Chondrocyte (in vitro differentiated cells): ENCODE results near the gene ZNF513. TPM values are rescaled to one million over a fixed set of nuclear protein-coding genes. Genes with fewer than 3 reads are reported as not detected.

Experiments
- DNase-seq: peaks from one replicate; pipeline ENCODE4 v3.0.0; 2021; ENCODE audit warnings: mixed read lengths, low spot score
- H3K27ac Mint-ChIP-seq: one replicate; pipeline ENCODE4 v1.8.0; 2021; ENCODE audit warnings: mild to moderate bottlenecking, moderate library complexity, mixed read lengths; ENCODE audit not compliant: unreplicated experiment
- H3K27me3 Mint-ChIP-seq: 2 replicates; pipeline ENCODE4 v1.8.0; 2021; ENCODE audit warnings: low read depth, mixed read lengths
- H3K36me3 Mint-ChIP-seq: 2 replicates; pipeline ENCODE4 v1.8.0; 2021; ENCODE audit warnings: low read depth, mixed read lengths
- H3K4me1 Mint-ChIP-seq: 2 replicates; pipeline ENCODE4 v1.8.0; 2021; ENCODE audit warnings: low read depth, mild to moderate bottlenecking, mixed read lengths
- H3K4me3 Mint-ChIP-seq: one replicate; pipeline ENCODE4 v1.8.0; 2021; ENCODE audit warnings: mild to moderate bottlenecking, moderate library complexity, mixed read lengths; ENCODE audit not compliant: unreplicated experiment
- H3K9me3 Mint-ChIP-seq: 2 replicates; pipeline ENCODE4 v1.8.0; 2021; ENCODE audit warnings: low read depth, mixed read lengths
- total RNA-seq: library from RNA; stranded (reverse); gene quantifications from 3 replicates; pipeline ENCODE4 v1.2.1, GENCODE V29; 2021
- TF ChIP-seq, protein P1 (sequence below): fragments of 200-600 bp; sonication (generic); IDR thresholded peaks from 2 replicates; pipeline ENCODE4 v1.5.0; 2021; ENCODE audit warnings: antibody characterized with exemption, mild to moderate bottlenecking, moderate library complexity

The ZNF513 gene
- total RNA-seq, 1 donor from 2014 or later: 15.3 TPM

DNA sequence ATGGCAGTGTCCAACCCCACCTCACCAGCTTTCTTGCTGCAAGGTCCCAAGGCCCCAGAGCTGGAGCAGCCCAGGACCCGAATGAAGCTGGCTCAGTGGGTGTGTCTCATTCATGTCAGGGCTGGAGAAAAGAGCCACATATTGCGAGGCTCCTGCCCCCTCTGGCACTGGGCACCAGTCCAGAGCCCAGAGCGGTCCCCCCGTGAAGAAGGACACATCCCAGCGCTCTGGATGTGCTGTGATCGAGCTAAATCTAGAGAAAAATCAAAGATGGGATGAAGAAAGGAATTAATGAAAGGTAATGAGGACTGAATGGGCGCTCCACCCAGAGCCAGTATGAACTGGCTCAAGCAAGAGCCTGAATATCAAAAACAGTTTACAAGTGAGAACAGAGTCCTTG, 44.4 kb downstream of the ZNF513 start:
- H3K36me3 Mint-ChIP-seq: peaks cover 29% of the 10 kb centered on the region
- no peak for DNase-seq
- H3K9me3 Mint-ChIP-seq: no peaks in the 10 kb centered on the region

DNA sequence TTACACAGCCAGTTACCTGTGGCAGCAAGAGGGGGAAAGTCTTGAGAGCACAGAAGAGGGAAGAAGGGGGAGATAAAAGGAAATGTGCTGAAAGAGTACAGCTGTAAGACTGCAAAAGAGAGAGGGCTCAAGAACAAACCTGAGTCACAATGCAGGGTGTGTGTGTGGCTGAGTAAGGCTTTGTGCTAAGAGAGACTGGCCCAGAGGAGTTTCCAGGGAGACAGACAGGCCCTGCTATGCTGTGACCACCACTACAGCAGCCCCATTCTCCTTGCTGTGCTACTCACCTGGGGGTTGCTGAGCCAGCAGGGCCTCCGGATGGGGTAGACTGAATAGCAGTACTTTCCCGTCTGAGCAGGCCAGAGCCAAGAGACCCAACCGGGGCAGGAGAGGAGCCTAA, 45.2 kb downstream of the ZNF513 start:
- Mint-ChIP-seq H3K4me1 (no peaks in the 10 kb centered on the region), H3K27ac (no peak overlapping the region), H3K27me3 (no peaks in the 10 kb centered on the region), H3K9me3 (no peaks in the 10 kb centered on the region), H3K36me3 (peaks cover 29% of the 10 kb centered on the region), H3K4me3 (no peak overlapping the region)
- no peak for DNase-seq
- TF ChIP-seq, protein P1, sequence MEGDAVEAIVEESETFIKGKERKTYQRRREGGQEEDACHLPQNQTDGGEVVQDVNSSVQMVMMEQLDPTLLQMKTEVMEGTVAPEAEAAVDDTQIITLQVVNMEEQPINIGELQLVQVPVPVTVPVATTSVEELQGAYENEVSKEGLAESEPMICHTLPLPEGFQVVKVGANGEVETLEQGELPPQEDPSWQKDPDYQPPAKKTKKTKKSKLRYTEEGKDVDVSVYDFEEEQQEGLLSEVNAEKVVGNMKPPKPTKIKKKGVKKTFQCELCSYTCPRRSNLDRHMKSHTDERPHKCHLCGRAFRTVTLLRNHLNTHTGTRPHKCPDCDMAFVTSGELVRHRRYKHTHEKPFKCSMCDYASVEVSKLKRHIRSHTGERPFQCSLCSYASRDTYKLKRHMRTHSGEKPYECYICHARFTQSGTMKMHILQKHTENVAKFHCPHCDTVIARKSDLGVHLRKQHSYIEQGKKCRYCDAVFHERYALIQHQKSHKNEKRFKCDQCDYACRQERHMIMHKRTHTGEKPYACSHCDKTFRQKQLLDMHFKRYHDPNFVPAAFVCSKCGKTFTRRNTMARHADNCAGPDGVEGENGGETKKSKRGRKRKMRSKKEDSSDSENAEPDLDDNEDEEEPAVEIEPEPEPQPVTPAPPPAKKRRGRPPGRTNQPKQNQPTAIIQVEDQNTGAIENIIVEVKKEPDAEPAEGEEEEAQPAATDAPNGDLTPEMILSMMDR: no peak

More for the DNA sequence above, 44.4 kb downstream of the ZNF513 start:
- TF ChIP-seq, protein P1: no peak
- H3K4me1 Mint-ChIP-seq: no peaks in the 10 kb centered on the region
- H3K27ac Mint-ChIP-seq: no peak overlapping the region
- H3K27me3 Mint-ChIP-seq: no peaks in the 10 kb centered on the region
- H3K4me3 Mint-ChIP-seq: no peak overlapping the region

Other genes with a start within 250 kb of the ZNF513 start
- gene PREB, start 246.1 kb downstream of the ZNF513 start, total RNA-seq: 44.7 to 53.0 TPM (median 49.4 TPM) in 3 replicates
- gene PRR30, start 241.3 kb downstream of the ZNF513 start, total RNA-seq: not detected in 3 replicates
- gene TCF23, start 231.7 kb downstream of the ZNF513 start, total RNA-seq: not detected in 3 replicates
- gene ATRAID, start 168.7 kb downstream of the ZNF513 start, total RNA-seq: 79.0 to 116 TPM (median 91.2 TPM) in 3 replicates
- gene SLC5A6, start 168.5 kb downstream of the ZNF513 start, total RNA-seq: 21.8 to 27.9 TPM (median 24.3 TPM) in 3 replicates
- 54.8 to 88.4 TPM (median 55.0 TPM) in 3 replicates for gene CAD, start 163.4 kb downstream of the ZNF513 start, total RNA-seq
- 0.17 to 0.31 TPM in 2 of 3 replicates, not detected in the other for gene SLC30A3, start 117.7 kb downstream of the ZNF513 start, total RNA-seq
- not detected in 3 replicates for gene DNAJC5G, start 105.3 kb downstream of the ZNF513 start, total RNA-seq
- not detected in 3 replicates for gene TRIM54, start 98.3 kb downstream of the ZNF513 start, total RNA-seq
- 1.2 to 2.7 TPM (median 1.5 TPM) in 3 replicates for gene UCN, start 72.3 kb downstream of the ZNF513 start, total RNA-seq
- gene MPV17, start 57.6 kb downstream of the ZNF513 start, total RNA-seq: 57.6 to 68.7 TPM (median 57.7 TPM) in 3 replicates
- gene GTF3C2, start 24.0 kb downstream of the ZNF513 start, total RNA-seq: 42.0 to 55.3 TPM (median 43.2 TPM) in 3 replicates
- gene EIF2B4, start 10.4 kb downstream of the ZNF513 start, total RNA-seq: 43.1 to 46.2 TPM (median 44.0 TPM) in 3 replicates
- 108 to 130 TPM (median 111 TPM) in 3 replicates for gene SNX17, start 10.1 kb downstream of the ZNF513 start, total RNA-seq
- gene PPM1G, start 28.9 kb upstream of the ZNF513 start, total RNA-seq: 55.7 to 72.8 TPM (median 59.4 TPM) in 3 replicates
- 125 to 143 TPM (median 128 TPM) in 3 replicates for gene NRBP1, start 47.9 kb upstream of the ZNF513 start, total RNA-seq
- 1.1 to 3.6 TPM (median 1.4 TPM) in 3 replicates for gene KRTCAP3, start 61.6 kb upstream of the ZNF513 start, total RNA-seq
- gene IFT172, start 109.0 kb upstream of the ZNF513 start, total RNA-seq: 19.3 to 36.9 TPM (median 21.5 TPM) in 3 replicates
- 8.6 to 17.7 TPM (median 17.4 TPM) in 3 replicates for gene FNDC4, start 114.5 kb upstream of the ZNF513 start, total RNA-seq
- 0.21 TPM in 1 of 3 replicates, not detected in the others for gene GCKR, start 116.1 kb upstream of the ZNF513 start, total RNA-seq
- 27.8 to 34.7 TPM (median 29.5 TPM) in 3 replicates for gene ZNF512, start 202.3 kb upstream of the ZNF513 start, total RNA-seq
- 1.6 to 2.7 TPM (median 1.7 TPM) in 3 replicates for gene CCDC121, start 248.3 kb upstream of the ZNF513 start, total RNA-seq
- 24.1 to 31.0 TPM (median 26.5 TPM) in 3 replicates for gene GPN1, start 248.3 kb upstream of the ZNF513 start, total RNA-seq